Fibroblast of lung (primary cell): ENCODE results near the gene ELMOD1. TPM values are rescaled to one million over a fixed set of nuclear protein-coding genes. Genes with fewer than 3 reads are reported as not detected.

Experiments
- DNase-seq, 2 donors: peaks; one replicate each; pipeline versions ENCODE4 v3.0.0 to v3.0.0-alpha.2; 2010; ENCODE audit warnings: low read depth in 2 of 2
- H2AFZ ChIP-seq: 2 replicates; pipeline ENCODE4 v1.5.1; 2012; ENCODE audit warnings: low read length, control low read depth, inconsistent platforms
- H3K27ac ChIP-seq: 2 replicates; pipeline ENCODE4 v1.5.1; 2011; ENCODE audit warnings: low read length, control low read depth; ENCODE audit not compliant: insufficient read depth
- H3K27me3 ChIP-seq: 2 replicates; pipeline ENCODE4 v1.5.1; 2011; ENCODE audit warnings: mild to moderate bottlenecking, low read length; ENCODE audit not compliant: control insufficient read depth, insufficient read depth
- H3K36me3 ChIP-seq: 2 replicates; pipeline ENCODE4 v1.5.1; 2011; ENCODE audit warnings: low read length; ENCODE audit not compliant: control insufficient read depth, insufficient read depth
- H3K4me1 ChIP-seq: 2 replicates; pipeline ENCODE4 v1.5.1; 2011; ENCODE audit warnings: low read length; ENCODE audit not compliant: control insufficient read depth, insufficient read depth; ENCODE audit errors: extremely low read depth
- H3K4me2 ChIP-seq: 2 replicates; pipeline ENCODE4 v1.5.1; 2011; ENCODE audit warnings: low read length, control low read depth; ENCODE audit not compliant: insufficient read depth; ENCODE audit errors: extremely low read depth
- H3K4me3 ChIP-seq, 4 experiments: fragments of 200-600 bp in 1 of 4; sonication (generic) in 1 of 4; replicated peaks in 1 of 4; 2 replicates each; pipeline ENCODE4 v1.5.1; 2011 to 2016; ENCODE audit warnings: low read length in 4 of 4, low read depth in 3 of 4, mild to moderate bottlenecking in 3 of 4, control low read depth in 2 of 4, inconsistent platforms in 1 of 4, mixed read lengths in 1 of 4; ENCODE audit not compliant: insufficient read depth in 1 of 4; ENCODE audit errors: control extremely low read depth in 1 of 4
- H3K79me2 ChIP-seq: 2 replicates; pipeline ENCODE4 v1.5.1; 2012; ENCODE audit warnings: mild to moderate bottlenecking, low read length, inconsistent platforms; ENCODE audit not compliant: control insufficient read depth, insufficient read depth
- H3K9ac ChIP-seq: 2 replicates; pipeline ENCODE4 v1.5.1; 2011; ENCODE audit warnings: mild to moderate bottlenecking, low read length, control low read depth; ENCODE audit not compliant: insufficient read depth
- H3K9me3 ChIP-seq: 2 replicates; pipeline ENCODE4 v1.5.1; 2012; ENCODE audit warnings: low read depth, low read length; ENCODE audit not compliant: control insufficient read depth, insufficient read depth
- H4K20me1 ChIP-seq: 2 replicates; pipeline ENCODE4 v1.5.1; 2011; ENCODE audit warnings: low read length; ENCODE audit not compliant: control insufficient read depth, insufficient read depth; ENCODE audit errors: extremely low read depth
- EZH2 ChIP-seq: IDR thresholded peaks from 2 replicates; pipeline ENCODE4 v1.5.1; 2012; ENCODE audit warnings: low read length, control low read depth, mild to moderate bottlenecking; ENCODE audit errors: missing control alignments
- polyA plus RNA-seq, 2 donors: library from polyadenylated mRNA; depleted of rRNA in 1 of 2; stranded (reverse) in 1 of 2; unstranded in 1 of 2; fragments of >200 nt; gene quantifications; 2 replicates each; pipeline ENCODE4 v1.2.1, GENCODE V29; 2011 to 2012; ENCODE audit warnings: missing spikeins in 1 of 2
- total RNA-seq: library from RNA; depleted of rRNA; stranded (reverse); fragments of >200 nt; gene quantifications from 2 replicates; pipeline ENCODE4 v1.2.1, GENCODE V29; 2014
- TF ChIP-seq, protein P1 (sequence below), 2 donors: IDR thresholded peaks in 1 of 2; conservative IDR thresholded peaks in 1 of 2; 1 replicate in 1 of 2; 2 replicates in 1 of 2; pipeline ENCODE4 v1.5.1; 2011 to 2012; ENCODE audit warnings: low read length in 2 of 2, control low read depth in 1 of 2, inconsistent platforms in 1 of 2, low read depth in 1 of 2, mild to moderate bottlenecking in 1 of 2

The ELMOD1 gene
- total and polyA plus RNA-seq, 2 donors (not counting 1 experiment from before 2014, with no cell fraction given) = 0.17 to 0.91 TPM

GRCh38 chr11:107561688-107562087 lies 29.3 kb upstream of the ELMOD1 start:
- peaks cover 1% of the 10 kb centered on the region for H3K36me3 ChIP-seq
- H3K9me3 ChIP-seq = no peaks in the 10 kb centered on the region
- TF ChIP-seq EZH2 = no peak
- TF ChIP-seq, protein P1, sequence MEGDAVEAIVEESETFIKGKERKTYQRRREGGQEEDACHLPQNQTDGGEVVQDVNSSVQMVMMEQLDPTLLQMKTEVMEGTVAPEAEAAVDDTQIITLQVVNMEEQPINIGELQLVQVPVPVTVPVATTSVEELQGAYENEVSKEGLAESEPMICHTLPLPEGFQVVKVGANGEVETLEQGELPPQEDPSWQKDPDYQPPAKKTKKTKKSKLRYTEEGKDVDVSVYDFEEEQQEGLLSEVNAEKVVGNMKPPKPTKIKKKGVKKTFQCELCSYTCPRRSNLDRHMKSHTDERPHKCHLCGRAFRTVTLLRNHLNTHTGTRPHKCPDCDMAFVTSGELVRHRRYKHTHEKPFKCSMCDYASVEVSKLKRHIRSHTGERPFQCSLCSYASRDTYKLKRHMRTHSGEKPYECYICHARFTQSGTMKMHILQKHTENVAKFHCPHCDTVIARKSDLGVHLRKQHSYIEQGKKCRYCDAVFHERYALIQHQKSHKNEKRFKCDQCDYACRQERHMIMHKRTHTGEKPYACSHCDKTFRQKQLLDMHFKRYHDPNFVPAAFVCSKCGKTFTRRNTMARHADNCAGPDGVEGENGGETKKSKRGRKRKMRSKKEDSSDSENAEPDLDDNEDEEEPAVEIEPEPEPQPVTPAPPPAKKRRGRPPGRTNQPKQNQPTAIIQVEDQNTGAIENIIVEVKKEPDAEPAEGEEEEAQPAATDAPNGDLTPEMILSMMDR (conservative IDR thresholded peaks at IDR 0.05 in 1 of 2, IDR thresholded peaks at IDR 0.05 in 1 of 2; ENCODE audit: low read depth in 1 of 2, low read length in 2 of 2) = no peak
- peak overlapping the region; percentile 69 for H3K27ac ChIP-seq
- H3K27me3 ChIP-seq = no peaks in the 10 kb centered on the region
- H3K4me1 ChIP-seq = peaks cover 9% of the 10 kb centered on the region
- no peak overlapping the region for H3K4me2 ChIP-seq
- H3K9ac ChIP-seq = no peak overlapping the region
- H4K20me1 ChIP-seq = no peaks in the 10 kb centered on the region
- H2AFZ ChIP-seq = no peak overlapping the region
- no peak overlapping the region for H3K4me3 ChIP-seq
- peaks cover 3% of the 10 kb centered on the region for H3K79me2 ChIP-seq
- DNase-seq = peak in 1 of 2 donors; percentile 68

DNA sequence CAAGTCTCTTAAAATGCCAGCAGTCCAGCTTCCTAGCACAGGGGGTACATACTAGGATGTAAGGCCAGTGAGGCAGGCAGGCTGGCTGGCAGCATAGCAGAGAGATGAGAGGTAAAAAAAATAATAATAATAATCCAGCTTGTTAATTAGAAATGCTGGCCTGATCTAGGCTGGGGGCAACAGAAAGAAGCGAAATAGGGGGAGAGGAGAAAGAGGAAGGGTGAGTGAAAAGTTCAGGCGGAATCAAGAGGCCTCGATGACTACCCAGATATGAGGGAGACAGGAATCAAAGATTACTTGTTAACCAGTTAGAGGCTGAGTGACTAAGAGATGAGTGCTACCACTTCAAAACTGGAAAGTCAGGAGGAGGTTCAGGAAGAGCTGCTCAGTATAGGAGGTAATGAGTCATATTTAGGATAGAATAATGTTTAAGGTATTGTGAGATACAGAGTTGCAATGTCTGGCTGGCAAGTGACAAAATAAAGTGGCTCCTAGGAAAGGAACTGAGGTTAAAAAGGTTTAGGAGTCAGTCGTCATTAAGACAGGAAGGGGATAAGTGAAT lies 28.2 kb upstream of the ELMOD1 start:
- no peak overlapping the region for H3K4me3 ChIP-seq

GRCh38 chr11:107563702-107564101 lies 27.2 kb upstream of the ELMOD1 start:
- no peak for TF ChIP-seq EZH2
- TF ChIP-seq, protein P1 (conservative IDR thresholded peaks at IDR 0.05 in 1 of 2, IDR thresholded peaks at IDR 0.05 in 1 of 2; ENCODE audit: low read depth in 1 of 2, low read length in 2 of 2) = peak; percentile 66 to 78
- peaks cover 3% of the 10 kb centered on the region for H3K79me2 ChIP-seq
- peak overlapping the region; percentile 26 for H3K27ac ChIP-seq
- H3K27me3 ChIP-seq = no peaks in the 10 kb centered on the region
- no peaks in the 10 kb centered on the region for H3K9me3 ChIP-seq
- peak overlapping the region; percentile 67 for H3K4me2 ChIP-seq
- H3K36me3 ChIP-seq = peaks cover 1% of the 10 kb centered on the region
- no peak overlapping the region for H2AFZ ChIP-seq
- H4K20me1 ChIP-seq = no peaks in the 10 kb centered on the region
- H3K9ac ChIP-seq = no peak overlapping the region
- peak; percentile 62 to 69 for DNase-seq
- peak overlapping the region in 2 of 4 experiments; percentile 6 to 7 for H3K4me3 ChIP-seq
- peaks cover 9% of the 10 kb centered on the region for H3K4me1 ChIP-seq

More for the DNA sequence above, 28.2 kb upstream of the ELMOD1 start:
- Histone ChIP-seq H3K4me2 (peak overlapping the region; percentile 41), H3K9me3 (no peaks in the 10 kb centered on the region), H3K36me3 (peaks cover 1% of the 10 kb centered on the region), H4K20me1 (no peaks in the 10 kb centered on the region), H3K4me1 (peaks cover 9% of the 10 kb centered on the region), H3K9ac (no peak overlapping the region), H2AFZ (no peak overlapping the region), H3K79me2 (peaks cover 3% of the 10 kb centered on the region), H3K27ac (peak overlapping the region; percentile 69), H3K27me3 (no peaks in the 10 kb centered on the region)
- TF ChIP-seq EZH2 = no peak
- TF ChIP-seq, protein P1 (conservative IDR thresholded peaks at IDR 0.05 in 1 of 2, IDR thresholded peaks at IDR 0.05 in 1 of 2; ENCODE audit: low read depth in 1 of 2, low read length in 2 of 2) = no peak
- peak; percentile 51 to 94 for DNase-seq
